ENCODE measurements around the gene TUBB3. TPM values are rescaled to one million over a fixed set of nuclear protein-coding genes. Genes with fewer than 3 reads are reported as not detected.

The TUBB3 gene
- total RNA-seq, 1 experiment from 2014 or later, result 159 TPM

- no peaks in the 10 kb centered on the region for H3K9me3 ChIP-seq (ENCODE audit: low read length)
- no peak overlapping the region for H3K27ac ChIP-seq (ENCODE audit: low read length)
- TF ChIP-seq CTCF (conservative IDR thresholded peaks at IDR 0.05; ENCODE audit: low read depth, low read length) (no peak), EZH2 (IDR thresholded peaks at IDR 0.05; ENCODE audit: low read length, unreplicated experiment) (no peak), EZH2phosphoT487 (IDR thresholded peaks at IDR 0.05; ENCODE audit: borderline replicate concordance, low read length) (no peak)
- H3K27me3 ChIP-seq (ENCODE audit: low read length), result no peaks in the 10 kb centered on the region
- no peak for ATAC-seq
- no TSS peak for BruUV-seq (replicated peaks)
- H3K79me2 ChIP-seq (ENCODE audit: low read length), result no peaks in the 10 kb centered on the region
- H3F3A ChIP-seq (ENCODE audit: low read length, unreplicated experiment), result no peaks in the 10 kb centered on the region
- no peaks in the 10 kb centered on the region for H3K4me1 ChIP-seq (ENCODE audit: insufficient read depth, low read length)
- no peak overlapping the region for H2AFZ ChIP-seq (ENCODE audit: low read length)
- intact Hi-C loops (cut with micrococcal nuclease), result no loop called here
- no peaks in the 10 kb centered on the region for H4K20me1 ChIP-seq (ENCODE audit: low read length)
- ChIA-PET CTCF (no interaction called here), POLR2A (ENCODE audit: unreplicated experiment) (no interaction called here)
- peaks cover 11% of the 10 kb centered on the region; the same call in 1 of the 2 replicates for H3K36me3 ChIP-seq (ENCODE audit: low read depth, low read length)
- H3K9ac ChIP-seq (ENCODE audit: low read length), result no peak overlapping the region
- H3K9me2 ChIP-seq (replicated peaks; ENCODE audit: low read length), result no peaks in the 10 kb centered on the region
- H3K4me3 ChIP-seq (ENCODE audit: low read length), result no peak overlapping the region
- no peak overlapping the region for H3K4me2 ChIP-seq (ENCODE audit: low read length)
- no peak for DNase-seq
Observed at GRCh38 chr16:89890200-89890599, 32.9 kb upstream of the TUBB3 start.

DNA sequence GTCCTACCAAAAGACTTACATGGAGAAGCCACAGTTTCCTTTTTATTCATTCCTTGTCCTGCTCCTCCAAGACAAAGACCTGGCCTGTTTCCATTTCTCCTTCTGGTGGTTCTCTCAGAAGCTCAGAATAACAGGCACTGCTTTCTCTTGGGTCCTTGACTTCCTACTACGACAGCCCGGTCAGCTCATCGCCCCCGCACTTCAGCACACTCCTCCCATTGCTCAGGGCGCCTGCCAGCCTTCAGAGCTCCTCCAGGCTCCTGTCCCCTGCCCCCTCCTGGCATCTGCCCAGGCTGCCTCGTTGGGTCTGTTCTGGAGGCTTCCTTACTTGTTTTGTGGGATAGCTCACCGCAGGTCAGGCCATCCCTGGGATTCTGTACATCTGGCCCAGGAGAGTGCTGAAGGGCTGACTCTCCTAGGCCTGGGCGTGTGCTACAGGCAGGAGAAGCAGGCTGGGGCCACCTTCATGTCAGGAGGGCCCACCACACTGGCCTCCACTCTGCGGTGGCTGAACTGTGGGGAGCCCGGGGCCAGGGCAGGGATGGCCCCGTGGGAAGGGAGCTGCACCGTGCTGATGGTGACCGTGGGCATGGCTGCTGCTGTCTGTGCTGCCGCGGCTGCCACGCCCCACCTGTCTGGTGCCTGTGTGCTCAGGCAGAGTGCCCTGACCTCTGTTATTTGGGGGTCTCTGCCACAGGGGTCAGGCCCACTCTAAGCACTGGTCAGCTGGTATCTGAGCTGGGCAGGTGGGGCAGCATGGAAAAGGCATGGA, 32.1 kb upstream of the TUBB3 start:
- no peaks in the 10 kb centered on the region for H3K4me1 ChIP-seq (ENCODE audit: insufficient read depth, low read length)
- no TSS peak for BruUV-seq (replicated peaks)
- TF ChIP-seq EZH2phosphoT487 (IDR thresholded peaks at IDR 0.05; ENCODE audit: borderline replicate concordance, low read length) (no peak), CTCF (conservative IDR thresholded peaks at IDR 0.05; ENCODE audit: low read depth, low read length) (no peak), EZH2 (IDR thresholded peaks at IDR 0.05; ENCODE audit: low read length, unreplicated experiment) (no peak)
- no peak overlapping the region for H3K9ac ChIP-seq (ENCODE audit: low read length)
- no peak overlapping the region for H3K27ac ChIP-seq (ENCODE audit: low read length)
- H4K20me1 ChIP-seq (ENCODE audit: low read length), result no peaks in the 10 kb centered on the region
- no peaks in the 10 kb centered on the region for H3K9me2 ChIP-seq (replicated peaks; ENCODE audit: low read length)
- no peak overlapping the region for H2AFZ ChIP-seq (ENCODE audit: low read length)
- H3K27me3 ChIP-seq (ENCODE audit: low read length), result no peaks in the 10 kb centered on the region
- H3F3A ChIP-seq (ENCODE audit: low read length, unreplicated experiment), result no peaks in the 10 kb centered on the region
- CTCF ChIA-PET, result no interaction called here
- ATAC-seq (no peak), DNase-seq (no peak)
- H3K4me2 ChIP-seq (ENCODE audit: low read length), result no peak overlapping the region
- POLR2A ChIA-PET (ENCODE audit: unreplicated experiment), result no interaction called here
- peaks cover 9% of the 10 kb centered on the region; the same call in 1 of the 2 replicates for H3K36me3 ChIP-seq (ENCODE audit: low read depth, low read length)
- intact Hi-C loops (cut with micrococcal nuclease), result no loop called here
- H3K4me3 ChIP-seq (ENCODE audit: low read length), result no peak overlapping the region
- H3K9me3 ChIP-seq (ENCODE audit: low read length), result no peaks in the 10 kb centered on the region
- no peaks in the 10 kb centered on the region for H3K79me2 ChIP-seq (ENCODE audit: low read length)

GRCh38 chr16:89892055-89892630, 31.0 kb upstream of the TUBB3 start:
- no peaks in the 10 kb centered on the region for H3K9me2 ChIP-seq (replicated peaks; ENCODE audit: low read length)
- H3K36me3 ChIP-seq (ENCODE audit: low read depth, low read length), result peaks cover 7% of the 10 kb centered on the region; the same call in 1 of the 2 replicates
- no peaks in the 10 kb centered on the region for H4K20me1 ChIP-seq (ENCODE audit: low read length)
- no peaks in the 10 kb centered on the region for H3K79me2 ChIP-seq (ENCODE audit: low read length)
- no peaks in the 10 kb centered on the region for H3F3A ChIP-seq (ENCODE audit: low read length, unreplicated experiment)
- no peak overlapping the region for H2AFZ ChIP-seq (ENCODE audit: low read length)
- TF ChIP-seq CTCF (conservative IDR thresholded peaks at IDR 0.05; ENCODE audit: low read depth, low read length), result no peak
- TF ChIP-seq EZH2 (IDR thresholded peaks at IDR 0.05; ENCODE audit: low read length, unreplicated experiment), result no peak
- TF ChIP-seq EZH2phosphoT487 (IDR thresholded peaks at IDR 0.05; ENCODE audit: borderline replicate concordance, low read length), result no peak
- no peak overlapping the region for H3K4me2 ChIP-seq (ENCODE audit: low read length)
- H3K4me1 ChIP-seq (ENCODE audit: insufficient read depth, low read length), result no peaks in the 10 kb centered on the region
- H3K27me3 ChIP-seq (ENCODE audit: low read length), result no peaks in the 10 kb centered on the region
- no peak overlapping the region for H3K4me3 ChIP-seq (ENCODE audit: low read length)
- intact Hi-C loops (cut with micrococcal nuclease), result no loop called here
- ATAC-seq, result no peak
- H3K9ac ChIP-seq (ENCODE audit: low read length), result no peak overlapping the region
- H3K27ac ChIP-seq (ENCODE audit: low read length), result no peak overlapping the region
- H3K9me3 ChIP-seq (ENCODE audit: low read length), result no peaks in the 10 kb centered on the region
- BruUV-seq (replicated peaks), result no TSS peak
- no peak for DNase-seq
- ChIA-PET POLR2A (ENCODE audit: unreplicated experiment) (no interaction called here), CTCF (no interaction called here)
